Keratinocyte (primary cell): ENCODE measurements around the gene BAIAP3.
"Not testable (repeated sequence)": the region's sequence is repeated elsewhere in the genome, so short reads cannot be mapped to it uniquely, and the experiment has no call there.

Source experiments
- EZH2 ChIP-seq: IDR thresholded peaks from one replicate; pipeline ENCODE4 v1.6.1; 2012; ENCODE audit warnings: inconsistent platforms, mild to moderate bottlenecking, low read length, moderate library complexity
- TF ChIP-seq, protein P1 (sequence below), 3 experiments: IDR thresholded peaks in 1 of 3; conservative IDR thresholded peaks in 1 of 3; optimal IDR thresholded peaks in 1 of 3; 2 replicates in 2 of 3; 3 replicates in 1 of 3; pipeline versions ENCODE3 to v1.5.1; 2011; ENCODE audit warnings: low read length in 3 of 3, mild to moderate bottlenecking in 3 of 3, moderate library complexity in 2 of 3, control low read depth in 1 of 3, inconsistent platforms in 1 of 3; ENCODE audit not compliant: insufficient read depth in 2 of 3; ENCODE audit errors: extremely low read depth in 1 of 3

DNA sequence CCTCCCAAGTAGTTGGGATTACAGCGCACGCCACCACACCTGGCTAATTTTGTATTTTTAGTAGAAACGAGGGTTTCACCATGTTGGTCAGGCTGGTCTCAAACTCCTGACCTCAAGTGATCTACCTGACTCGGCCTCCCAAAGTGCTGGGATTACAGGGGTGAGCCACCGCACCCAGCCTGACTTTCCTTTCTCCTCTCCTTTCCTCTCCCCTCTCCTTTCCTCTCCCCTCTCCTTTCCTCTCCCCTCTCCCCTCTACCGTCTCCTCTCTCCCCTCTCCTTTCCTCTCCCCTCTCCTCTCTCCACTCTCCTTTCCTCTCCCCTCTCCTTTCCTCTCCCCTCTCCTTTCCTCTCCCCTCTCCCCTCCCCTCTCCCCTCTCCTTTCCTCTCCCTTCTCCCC lies 41.2 kb upstream of the BAIAP3 start:
- TF ChIP-seq, protein P1, sequence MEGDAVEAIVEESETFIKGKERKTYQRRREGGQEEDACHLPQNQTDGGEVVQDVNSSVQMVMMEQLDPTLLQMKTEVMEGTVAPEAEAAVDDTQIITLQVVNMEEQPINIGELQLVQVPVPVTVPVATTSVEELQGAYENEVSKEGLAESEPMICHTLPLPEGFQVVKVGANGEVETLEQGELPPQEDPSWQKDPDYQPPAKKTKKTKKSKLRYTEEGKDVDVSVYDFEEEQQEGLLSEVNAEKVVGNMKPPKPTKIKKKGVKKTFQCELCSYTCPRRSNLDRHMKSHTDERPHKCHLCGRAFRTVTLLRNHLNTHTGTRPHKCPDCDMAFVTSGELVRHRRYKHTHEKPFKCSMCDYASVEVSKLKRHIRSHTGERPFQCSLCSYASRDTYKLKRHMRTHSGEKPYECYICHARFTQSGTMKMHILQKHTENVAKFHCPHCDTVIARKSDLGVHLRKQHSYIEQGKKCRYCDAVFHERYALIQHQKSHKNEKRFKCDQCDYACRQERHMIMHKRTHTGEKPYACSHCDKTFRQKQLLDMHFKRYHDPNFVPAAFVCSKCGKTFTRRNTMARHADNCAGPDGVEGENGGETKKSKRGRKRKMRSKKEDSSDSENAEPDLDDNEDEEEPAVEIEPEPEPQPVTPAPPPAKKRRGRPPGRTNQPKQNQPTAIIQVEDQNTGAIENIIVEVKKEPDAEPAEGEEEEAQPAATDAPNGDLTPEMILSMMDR (optimal IDR thresholded peaks at IDR 0.05 in 1 of 3, IDR thresholded peaks at IDR 0.05 in 1 of 3, conservative IDR thresholded peaks at IDR 0.05 in 1 of 3; ENCODE audit: extremely low read depth in 1 of 3, insufficient read depth in 2 of 3, low read length in 3 of 3), result not testable (repeated sequence)
- TF ChIP-seq EZH2, result not testable (repeated sequence)
